ENCODE results near the gene PSMD1.
"Not testable (repeated sequence)": the region's sequence is repeated elsewhere in the genome, so short reads cannot be mapped to it uniquely, and the experiment has no call there.

DNA sequence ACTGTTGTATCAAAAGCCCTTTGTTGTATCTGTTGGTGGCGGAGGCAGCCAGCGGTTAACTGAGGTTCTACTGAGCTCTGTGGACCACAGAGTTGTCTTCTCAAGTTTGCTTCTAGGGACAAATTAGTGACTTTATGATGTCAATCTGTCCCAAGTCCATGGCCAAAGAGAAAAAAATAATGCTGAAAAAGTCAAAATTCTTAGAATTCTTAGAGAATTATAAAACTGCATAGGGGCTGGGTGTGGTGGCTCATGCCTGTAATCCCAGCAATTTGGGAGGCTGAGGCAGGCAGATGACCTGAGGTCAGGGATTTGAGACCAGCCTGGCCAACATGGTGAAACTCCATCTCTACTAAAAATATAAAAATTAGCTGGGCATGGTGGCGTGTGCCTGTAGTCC is 31.6 kb upstream of the PSMD1 start:
- TF ChIP-seq, protein P1, sequence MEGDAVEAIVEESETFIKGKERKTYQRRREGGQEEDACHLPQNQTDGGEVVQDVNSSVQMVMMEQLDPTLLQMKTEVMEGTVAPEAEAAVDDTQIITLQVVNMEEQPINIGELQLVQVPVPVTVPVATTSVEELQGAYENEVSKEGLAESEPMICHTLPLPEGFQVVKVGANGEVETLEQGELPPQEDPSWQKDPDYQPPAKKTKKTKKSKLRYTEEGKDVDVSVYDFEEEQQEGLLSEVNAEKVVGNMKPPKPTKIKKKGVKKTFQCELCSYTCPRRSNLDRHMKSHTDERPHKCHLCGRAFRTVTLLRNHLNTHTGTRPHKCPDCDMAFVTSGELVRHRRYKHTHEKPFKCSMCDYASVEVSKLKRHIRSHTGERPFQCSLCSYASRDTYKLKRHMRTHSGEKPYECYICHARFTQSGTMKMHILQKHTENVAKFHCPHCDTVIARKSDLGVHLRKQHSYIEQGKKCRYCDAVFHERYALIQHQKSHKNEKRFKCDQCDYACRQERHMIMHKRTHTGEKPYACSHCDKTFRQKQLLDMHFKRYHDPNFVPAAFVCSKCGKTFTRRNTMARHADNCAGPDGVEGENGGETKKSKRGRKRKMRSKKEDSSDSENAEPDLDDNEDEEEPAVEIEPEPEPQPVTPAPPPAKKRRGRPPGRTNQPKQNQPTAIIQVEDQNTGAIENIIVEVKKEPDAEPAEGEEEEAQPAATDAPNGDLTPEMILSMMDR (IDR thresholded peaks at IDR 0.05; ENCODE audit: borderline replicate concordance, extremely low read depth, low read length, poor library complexity, severe bottlenecking), result not testable (repeated sequence)
- not testable (repeated sequence) for TF ChIP-seq EZH2 (IDR thresholded peaks at IDR 0.05; ENCODE audit: borderline replicate concordance, low read depth, low read length, severe bottlenecking)

All from DND-41 (cell line).